IPS-18a (cell line): ENCODE data around the gene SNX9.

Experiments
- H3K27ac ChIP-seq: one replicate; pipeline ENCODE4 v1.5.1; 2013; ENCODE audit warnings: low read length
- H3K27me3 ChIP-seq: one replicate; pipeline ENCODE4 v1.6.1; 2013; ENCODE audit warnings: mild to moderate bottlenecking, low read length; ENCODE audit not compliant: control insufficient read depth, insufficient read depth
- H3K36me3 ChIP-seq: one replicate; pipeline ENCODE4 v1.6.1; 2013; ENCODE audit warnings: low read depth, low read length; ENCODE audit not compliant: control insufficient read depth
- H3K4me1 ChIP-seq: one replicate; pipeline ENCODE4 v1.6.1; 2013; ENCODE audit warnings: low read depth, low read length; ENCODE audit not compliant: control insufficient read depth
- H3K4me3 ChIP-seq: one replicate; pipeline ENCODE4 v1.5.1; 2013; ENCODE audit warnings: low read length
- H3K9ac ChIP-seq: one replicate; pipeline ENCODE4 v1.6.1; 2013; ENCODE audit warnings: mild to moderate bottlenecking, low read length, moderate library complexity
- H3K9me3 ChIP-seq: one replicate; pipeline ENCODE4 v1.6.1; 2013; ENCODE audit warnings: low read depth, low read length; ENCODE audit not compliant: control insufficient read depth

The SNX9 gene

DNA sequence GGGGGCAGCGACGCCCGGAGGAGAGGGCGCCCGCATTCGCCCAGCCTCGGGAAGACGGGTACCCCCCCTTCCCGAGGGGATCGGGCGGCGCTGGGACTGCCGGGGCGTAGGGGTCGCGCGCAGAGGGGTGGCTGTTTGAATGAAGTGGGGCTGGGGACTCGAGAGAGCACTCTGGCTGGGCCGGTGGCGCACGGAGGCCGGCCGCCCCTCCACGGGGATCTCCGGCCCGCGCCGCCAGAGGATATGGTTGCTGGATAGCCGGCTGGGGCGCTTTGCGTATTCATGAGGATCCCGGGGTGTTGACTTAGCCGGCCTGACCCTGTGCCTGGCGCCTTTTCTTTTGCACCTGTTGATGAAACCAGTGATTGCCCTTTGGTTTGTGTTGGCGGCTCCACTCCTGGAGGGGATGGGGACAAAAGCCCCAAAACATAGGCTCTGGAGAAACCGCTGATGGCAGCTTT is 159.1 kb downstream of the SNX9 start:
- H3K4me1 ChIP-seq: peaks cover 24% of the 10 kb centered on the region
- H3K36me3 ChIP-seq: no peaks in the 10 kb centered on the region
- H3K27me3 ChIP-seq: peaks cover 23% of the 10 kb centered on the region
- peak overlapping the region; percentile 55 for H3K4me3 ChIP-seq
- no peak overlapping the region for H3K27ac ChIP-seq
- peak overlapping the region; percentile 57 for H3K9ac ChIP-seq
- no peaks in the 10 kb centered on the region for H3K9me3 ChIP-seq

DNA sequence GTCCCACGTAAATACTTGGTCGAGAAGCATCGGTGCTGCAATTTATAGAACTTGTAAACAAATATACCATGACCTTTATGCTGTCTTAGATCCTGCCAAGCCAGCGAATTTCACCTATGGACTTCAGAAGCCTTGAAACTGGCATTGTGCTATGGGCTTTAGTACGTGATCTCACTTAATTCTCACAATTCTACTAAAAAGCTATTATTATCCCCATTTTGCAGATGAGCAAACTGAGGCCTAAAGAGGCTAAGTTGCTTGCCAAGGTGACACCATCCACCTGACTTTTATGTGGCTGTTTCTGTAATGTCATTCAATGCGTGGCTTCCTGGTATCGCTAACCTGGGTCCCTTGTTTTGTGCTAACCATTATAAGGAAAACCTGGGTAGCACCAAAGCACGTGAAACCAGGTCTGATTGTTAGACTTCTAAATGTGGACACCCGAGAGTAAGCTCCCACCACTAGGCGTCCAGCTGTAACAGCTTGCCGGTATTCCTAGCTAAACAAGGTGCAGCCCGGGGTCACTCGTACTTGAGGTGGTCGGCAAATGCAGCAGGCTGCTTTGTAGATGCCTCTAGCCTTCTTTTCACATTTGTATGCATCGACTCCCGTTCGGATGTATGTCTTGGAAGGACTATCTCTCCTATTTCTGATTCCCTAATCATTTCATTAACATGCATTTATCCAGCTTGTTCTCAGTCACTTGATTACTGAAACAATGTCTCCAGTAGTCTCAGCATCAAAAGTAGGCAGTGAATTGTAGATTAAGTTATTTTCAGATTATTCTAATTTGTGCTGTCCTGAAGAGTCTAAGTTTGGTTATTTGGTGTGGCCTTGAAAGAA is 159.7 kb downstream of the SNX9 start:
- Histone ChIP-seq H3K9ac (peak overlapping the region; percentile 57), H3K4me3 (peak overlapping the region; percentile 55), H3K27ac (peak overlapping the region; percentile 49)

DNA sequence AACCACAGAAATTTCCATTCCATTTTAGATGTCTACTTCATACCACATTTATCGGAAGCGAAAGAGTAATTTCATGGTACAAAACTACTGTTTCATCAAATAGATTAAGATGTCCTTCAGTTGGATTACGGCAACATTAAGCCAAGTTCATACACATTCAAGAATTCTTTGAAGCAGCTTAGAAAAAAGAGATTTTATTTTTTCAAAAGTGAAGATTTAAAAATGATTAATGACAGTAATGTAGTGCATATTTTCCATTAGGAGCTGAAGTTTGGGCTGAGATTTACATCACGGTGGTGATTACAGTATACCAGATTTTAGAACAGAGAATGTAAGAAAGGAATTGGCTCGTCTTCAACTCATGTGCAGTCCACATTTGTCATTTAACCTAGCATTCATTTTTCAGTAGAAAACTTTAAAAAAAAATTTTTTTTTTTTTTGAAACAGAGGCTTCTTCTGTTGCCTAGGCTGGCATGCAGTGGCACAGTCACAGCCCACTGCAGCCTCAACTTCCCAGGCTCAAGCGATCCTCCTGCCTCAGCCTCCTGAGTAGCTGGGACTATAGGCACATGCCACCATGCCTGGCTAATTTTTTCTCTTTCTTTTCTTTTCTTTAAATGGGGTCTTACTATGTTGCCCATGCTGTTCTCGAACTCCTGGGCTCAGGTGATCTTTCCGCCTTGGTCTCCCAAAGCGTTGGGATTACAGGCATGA is 160.5 kb downstream of the SNX9 start:
- no peak overlapping the region for H3K27ac ChIP-seq
- H3K4me3 ChIP-seq: peak overlapping the region; percentile 55
- no peaks in the 10 kb centered on the region for H3K9me3 ChIP-seq
- H3K36me3 ChIP-seq: no peaks in the 10 kb centered on the region
- H3K27me3 ChIP-seq: peaks cover 23% of the 10 kb centered on the region
- H3K4me1 ChIP-seq: peaks cover 29% of the 10 kb centered on the region
- H3K9ac ChIP-seq: no peak overlapping the region

More for the DNA sequence above, 159.7 kb downstream of the SNX9 start:
- Histone ChIP-seq H3K9me3 (no peaks in the 10 kb centered on the region), H3K27me3 (peaks cover 23% of the 10 kb centered on the region), H3K36me3 (no peaks in the 10 kb centered on the region), H3K4me1 (peaks cover 24% of the 10 kb centered on the region)

DNA sequence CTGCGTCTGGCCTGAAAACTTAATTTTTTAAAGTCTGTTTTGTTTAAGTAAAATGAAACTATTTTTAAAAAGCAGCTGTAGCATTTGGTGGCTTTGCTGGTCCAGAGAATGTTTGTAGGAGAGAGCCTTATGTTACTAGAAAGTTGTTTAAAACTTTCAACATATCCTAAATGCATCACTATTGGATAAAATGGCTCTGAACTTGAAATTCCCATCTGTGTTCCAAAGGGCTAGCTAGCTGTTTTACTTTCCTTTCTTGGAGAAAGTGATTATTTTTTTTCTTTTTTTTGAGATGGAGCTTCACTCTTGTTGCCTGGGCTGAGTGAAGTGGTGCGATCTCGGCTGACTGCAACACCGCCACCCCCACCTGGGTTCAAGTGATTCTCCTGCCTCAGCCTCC is 161.1 kb downstream of the SNX9 start:
- H3K9me3 ChIP-seq: no peaks in the 10 kb centered on the region
- H3K9ac ChIP-seq: no peak overlapping the region
- no peak overlapping the region for H3K27ac ChIP-seq
- H3K4me1 ChIP-seq: peaks cover 29% of the 10 kb centered on the region
- H3K36me3 ChIP-seq: no peaks in the 10 kb centered on the region
- peaks cover 23% of the 10 kb centered on the region for H3K27me3 ChIP-seq
- H3K4me3 ChIP-seq: no peak overlapping the region

DNA sequence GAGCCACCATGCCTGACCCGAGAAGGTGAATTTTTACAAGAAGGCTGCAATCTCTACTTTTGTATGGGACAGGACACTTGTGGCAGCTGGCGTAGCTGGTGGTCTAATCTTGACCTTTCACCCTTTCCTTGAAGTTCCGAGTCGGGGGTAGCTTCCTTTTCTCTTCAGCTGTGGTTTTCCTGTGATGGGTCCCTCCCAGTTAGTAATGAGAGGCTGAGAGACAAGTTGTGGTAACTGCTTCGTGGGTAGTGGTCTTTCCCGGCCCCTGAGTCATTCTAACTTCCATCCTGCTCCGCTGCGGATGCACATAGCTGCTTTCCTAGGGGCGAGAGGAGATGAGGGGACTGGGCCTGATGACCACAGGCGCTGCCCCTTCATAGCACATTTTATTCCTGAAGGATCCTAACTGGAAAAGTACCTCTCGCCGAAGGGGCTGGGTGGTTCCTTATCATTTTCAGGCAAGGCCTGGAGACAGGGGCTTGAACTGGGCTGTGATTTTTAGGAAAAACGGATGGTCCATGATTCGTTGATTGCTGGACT is 161.7 kb downstream of the SNX9 start:
- Histone ChIP-seq H3K27me3 (peaks cover 19% of the 10 kb centered on the region), H3K27ac (no peak overlapping the region), H3K9me3 (no peaks in the 10 kb centered on the region), H3K36me3 (no peaks in the 10 kb centered on the region), H3K4me1 (peaks cover 29% of the 10 kb centered on the region), H3K9ac (no peak overlapping the region), H3K4me3 (no peak overlapping the region)

DNA sequence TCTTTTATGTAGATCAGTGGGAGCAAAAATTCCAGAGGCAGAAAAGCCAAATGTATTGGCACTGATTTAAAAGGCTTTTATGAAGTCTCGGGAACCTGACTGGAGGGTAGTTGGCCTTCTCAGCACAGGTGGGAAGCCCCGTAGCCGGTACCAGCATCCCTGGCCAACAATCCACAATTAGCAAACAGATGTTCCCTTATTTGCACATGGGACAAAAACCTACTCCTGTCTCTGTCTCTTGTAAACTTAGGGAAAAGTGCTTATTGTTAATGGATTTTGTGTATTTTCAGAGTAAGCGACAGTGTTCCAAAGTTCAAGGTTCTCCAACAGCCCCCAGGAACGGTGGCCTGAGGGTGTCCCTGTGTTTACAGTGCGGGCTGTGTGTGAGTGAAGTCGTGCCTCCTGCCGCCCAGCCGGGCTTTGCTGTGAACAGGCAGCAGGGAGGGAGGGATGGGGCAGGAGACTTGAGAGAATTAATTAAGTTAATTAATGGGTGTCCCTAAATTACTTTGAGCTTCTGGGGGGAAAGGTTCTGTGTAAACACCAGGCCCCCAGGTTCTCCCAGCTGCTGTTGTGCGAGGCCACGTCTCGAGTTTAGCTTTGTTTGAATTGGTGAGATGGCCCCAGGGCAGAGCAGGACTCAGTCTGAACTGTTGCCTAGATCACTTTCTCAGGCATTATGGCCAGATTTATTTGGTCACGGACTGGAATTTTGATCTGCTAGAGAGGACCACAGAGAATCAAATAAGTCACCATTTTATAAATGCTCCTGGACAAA is 162.5 kb downstream of the SNX9 start:
- Histone ChIP-seq H3K4me3 (no peak overlapping the region), H3K27ac (no peak overlapping the region), H3K4me1 (peaks cover 33% of the 10 kb centered on the region), H3K27me3 (peaks cover 11% of the 10 kb centered on the region), H3K9me3 (no peaks in the 10 kb centered on the region), H3K9ac (no peak overlapping the region), H3K36me3 (no peaks in the 10 kb centered on the region)

DNA sequence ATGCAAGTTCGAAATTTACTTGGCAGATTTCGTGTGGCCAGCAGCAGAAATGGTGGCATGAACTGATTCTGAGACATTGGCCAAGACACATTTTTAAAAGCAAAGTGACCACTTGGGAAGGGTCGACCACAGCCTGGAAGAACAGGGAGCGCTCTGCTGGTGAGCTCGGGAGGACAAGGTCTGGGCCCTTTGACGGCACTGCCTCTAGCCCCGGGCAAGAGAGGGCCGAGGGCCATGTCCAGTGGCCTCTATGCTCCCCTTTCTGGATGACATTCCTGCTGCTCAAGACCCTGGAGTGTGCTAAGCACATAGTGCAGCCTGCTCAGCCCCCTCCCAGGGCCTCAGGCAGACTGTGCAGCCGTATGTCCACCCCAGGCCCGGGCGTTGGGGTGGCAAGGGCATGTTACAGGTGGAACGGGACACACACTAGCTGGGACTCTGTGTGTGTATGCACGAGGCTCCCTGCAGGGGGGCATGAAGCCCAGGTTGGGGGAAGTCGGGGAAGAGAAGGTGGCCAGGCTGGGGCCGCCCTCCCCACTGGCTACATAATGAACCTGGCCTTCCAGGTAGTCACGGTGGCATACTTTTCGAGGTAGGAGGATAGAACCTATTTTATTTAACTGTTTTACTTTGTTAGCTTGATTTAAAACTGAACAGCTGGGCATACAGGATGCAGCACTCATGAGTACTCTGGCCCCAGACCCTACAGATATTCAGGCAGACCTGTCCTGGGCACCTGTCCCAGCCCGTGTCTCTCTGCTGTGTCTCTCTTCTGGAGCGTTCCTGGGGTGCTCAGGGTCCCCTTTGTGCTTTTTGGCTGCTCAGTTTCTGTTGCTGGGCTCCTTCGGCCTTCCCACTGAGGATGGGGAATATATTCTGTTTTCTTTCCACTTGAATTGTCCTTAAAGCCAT is 165.0 kb downstream of the SNX9 start:
- Histone ChIP-seq H3K27me3 (no peaks in the 10 kb centered on the region), H3K4me3 (no peak overlapping the region), H3K9ac (no peak overlapping the region), H3K36me3 (no peaks in the 10 kb centered on the region), H3K9me3 (no peaks in the 10 kb centered on the region), H3K4me1 (peaks cover 31% of the 10 kb centered on the region), H3K27ac (no peak overlapping the region)

DNA sequence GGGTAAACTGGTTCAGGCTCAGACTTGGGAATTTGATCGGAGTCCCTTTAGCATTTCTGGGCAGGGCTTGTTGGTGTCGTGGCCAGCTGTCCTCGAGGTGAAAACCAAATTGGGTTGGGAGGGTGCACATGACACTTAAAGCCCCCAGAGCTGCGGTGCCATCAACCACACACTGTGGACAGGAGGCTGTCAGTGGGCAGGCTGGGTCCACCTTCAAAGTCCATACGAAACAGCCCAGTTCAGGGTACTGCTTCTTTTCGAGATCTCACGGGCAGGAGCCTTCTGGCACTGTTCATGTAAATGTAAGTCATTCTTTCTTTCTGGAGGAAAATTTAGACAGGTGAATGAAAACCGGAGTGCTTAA is 165.6 kb downstream of the SNX9 start:
- no peak overlapping the region for H3K27ac ChIP-seq
- peaks cover 28% of the 10 kb centered on the region for H3K4me1 ChIP-seq
- no peaks in the 10 kb centered on the region for H3K9me3 ChIP-seq

DNA sequence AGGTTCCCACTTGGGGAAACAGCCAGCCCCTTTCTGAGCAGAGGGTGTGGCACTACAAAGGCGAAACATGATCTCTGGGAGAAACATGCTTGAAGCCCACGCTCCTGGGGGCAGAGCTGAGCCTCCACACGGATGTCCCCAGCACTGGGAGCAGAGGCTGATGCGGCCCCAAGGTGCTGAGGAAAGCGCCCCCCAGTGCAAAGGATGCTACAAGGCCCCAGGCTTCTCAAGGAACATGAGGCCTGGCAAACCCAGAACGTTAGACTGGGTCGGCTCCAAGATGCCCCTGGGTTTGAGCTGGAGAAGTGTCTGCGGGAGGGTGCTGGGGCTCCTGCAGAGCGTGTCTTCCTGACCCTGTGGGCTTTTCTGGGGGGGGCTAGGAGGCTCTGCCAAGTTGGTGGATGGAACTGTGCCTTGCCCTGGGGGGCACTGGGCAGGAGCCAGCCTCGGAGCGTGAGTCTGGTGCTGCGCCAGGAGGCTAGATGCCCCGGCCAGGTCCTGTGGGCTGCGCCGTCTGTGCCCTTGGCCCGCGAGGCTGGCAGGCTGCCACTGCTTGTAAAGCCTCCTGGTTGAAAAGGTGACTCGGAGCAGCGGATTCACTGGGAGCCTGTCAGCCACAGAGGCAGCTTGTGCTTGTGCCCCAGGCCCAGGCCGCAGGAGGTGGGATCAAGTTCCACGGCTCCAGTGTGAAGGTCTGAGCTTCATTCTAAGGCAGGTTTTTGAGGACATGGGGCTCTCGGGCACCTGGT is 166.7 kb downstream of the SNX9 start:
- H3K4me1 ChIP-seq: peaks cover 27% of the 10 kb centered on the region
- no peak overlapping the region for H3K27ac ChIP-seq
- no peaks in the 10 kb centered on the region for H3K9me3 ChIP-seq
- H3K27me3 ChIP-seq: no peaks in the 10 kb centered on the region
- no peak overlapping the region for H3K9ac ChIP-seq
- H3K36me3 ChIP-seq: no peaks in the 10 kb centered on the region
- H3K4me3 ChIP-seq: no peak overlapping the region

More for the DNA sequence above, 165.6 kb downstream of the SNX9 start:
- H3K4me3 ChIP-seq: no peak overlapping the region
- H3K9ac ChIP-seq: no peak overlapping the region
- H3K36me3 ChIP-seq: no peaks in the 10 kb centered on the region
- H3K27me3 ChIP-seq: no peaks in the 10 kb centered on the region
